WERI-Rb-1 (cell line): Measurements from ENCODE around the gene TMEM258.

Source experiments
- DNase-seq: peaks from one replicate; pipeline ENCODE4 v3.0.0-alpha.2; 2020
- H3K27ac ChIP-seq: fragments of 250-450 bp; sonication (Bioruptor Pico); 2 replicates; pipeline ENCODE4 v1.5.1; 2020; ENCODE audit warnings: mild to moderate bottlenecking, moderate library complexity
- H3K27me3 ChIP-seq: fragments of 250-450 bp; sonication (Bioruptor Pico); 2 replicates; pipeline ENCODE4 v1.5.1; 2021; ENCODE audit warnings: mild to moderate bottlenecking, low read depth, moderate library complexity; ENCODE audit not compliant: insufficient read depth, severe bottlenecking
- H3K36me3 ChIP-seq: fragments of 250-450 bp; sonication (Bioruptor Pico); 2 replicates; pipeline ENCODE4 v1.5.1; 2020; ENCODE audit warnings: mild to moderate bottlenecking, moderate library complexity
- H3K4me3 ChIP-seq: 2 replicates; pipeline ENCODE4 v1.5.1; 2011; ENCODE audit warnings: low read depth, mild to moderate bottlenecking, control low read depth, low read length
- H3K9me3 ChIP-seq: fragments of 250-450 bp; sonication (Bioruptor Pico); 2 replicates; pipeline ENCODE4 v1.5.1; 2021; ENCODE audit warnings: mild to moderate bottlenecking, moderate library complexity; ENCODE audit not compliant: severe bottlenecking
- CTCF ChIP-seq: IDR thresholded peaks from 2 replicates; pipeline ENCODE4 v1.5.1; 2011; ENCODE audit warnings: low read depth, mild to moderate bottlenecking, control low read depth, inconsistent platforms, low read length

The TMEM258 gene

GRCh38 chr11:61828629-61829407, 36.4 kb upstream of the TMEM258 start:
- Histone ChIP-seq H3K4me3 (peak overlapping the region; percentile 70), H3K27me3 (no peaks in the 10 kb centered on the region), H3K9me3 (no peaks in the 10 kb centered on the region), H3K36me3 (peaks cover 44% of the 10 kb centered on the region), H3K27ac (peak overlapping the region; percentile 96)
- peak; percentile 81 for DNase-seq
- TF ChIP-seq CTCF: peak; percentile 63

DNA sequence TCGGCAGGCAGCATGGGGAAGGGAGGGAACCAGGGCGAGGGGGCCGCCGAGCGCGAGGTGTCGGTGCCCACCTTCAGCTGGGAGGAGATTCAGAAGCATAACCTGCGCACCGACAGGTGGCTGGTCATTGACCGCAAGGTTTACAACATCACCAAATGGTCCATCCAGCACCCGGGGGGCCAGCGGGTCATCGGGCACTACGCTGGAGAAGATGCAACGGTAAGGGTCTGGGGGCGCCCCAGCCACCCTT, 35.9 kb upstream of the TMEM258 start:
- no peak for DNase-seq
- Histone ChIP-seq H3K4me3 (peak overlapping the region; percentile 70), H3K36me3 (peaks cover 39% of the 10 kb centered on the region), H3K27me3 (no peaks in the 10 kb centered on the region), H3K9me3 (no peaks in the 10 kb centered on the region), H3K27ac (peak overlapping the region; percentile 96)
- no peak for TF ChIP-seq CTCF

DNA sequence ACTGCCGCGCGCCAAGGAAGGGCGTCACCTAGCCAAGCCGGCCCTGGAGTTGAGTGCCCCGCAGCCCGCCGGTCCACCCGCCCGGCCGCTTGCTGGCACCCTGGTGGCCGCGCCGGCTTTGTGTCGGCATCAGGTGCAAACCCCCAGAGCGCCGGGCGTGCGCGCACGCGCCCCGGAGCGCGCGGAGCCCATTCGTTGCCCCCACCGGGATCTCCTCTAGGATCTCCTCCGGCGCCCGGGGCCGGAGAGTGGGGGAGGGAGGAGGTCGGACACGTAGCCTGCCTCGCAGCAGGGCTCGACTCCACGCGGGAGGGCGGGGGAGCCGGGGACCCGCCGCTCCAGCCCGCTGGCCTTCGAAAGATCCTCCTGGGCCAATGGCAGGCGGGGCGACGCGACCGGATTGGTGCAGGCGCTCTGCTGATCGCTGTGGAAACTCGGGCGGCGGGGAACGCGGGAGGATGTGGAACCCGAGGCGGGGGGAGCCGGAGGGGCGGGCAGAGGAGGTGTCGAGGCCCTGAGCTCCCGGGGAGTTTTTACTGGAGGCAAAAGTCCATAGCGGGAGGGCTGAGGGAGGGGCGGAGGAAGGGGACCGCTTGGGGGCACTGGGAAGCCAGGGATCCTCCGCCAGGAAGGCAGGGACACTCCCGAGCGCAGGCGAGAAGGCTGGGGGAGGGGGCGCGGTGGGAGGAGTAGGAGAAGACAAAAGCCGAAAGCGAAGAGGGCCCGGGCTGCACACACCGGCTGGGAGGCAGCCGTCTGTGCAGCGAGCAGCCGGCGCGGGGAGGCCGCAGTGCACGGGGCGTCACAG, 35.4 kb upstream of the TMEM258 start, which contains the start of gene FADS2:
Gene FADS2 (plus strand): TSS at position 730 of the 808 bp plus-strand sequence. CDS start 91 bp downstream, outside the sequence.
- TF ChIP-seq CTCF: peak; percentile 20; the same call in 1 of the 2 replicates
- Histone ChIP-seq H3K27ac (peak within 1 kb of the TSS; percentile 96), H3K36me3 (peaks cover 35% of the 10 kb centered on the region), H3K4me3 (peak within 1 kb of the TSS; percentile 70), H3K9me3 (no peaks in the 10 kb centered on the region), H3K27me3 (no peaks in the 10 kb centered on the region)
- peak; percentile 99 for DNase-seq

DNA sequence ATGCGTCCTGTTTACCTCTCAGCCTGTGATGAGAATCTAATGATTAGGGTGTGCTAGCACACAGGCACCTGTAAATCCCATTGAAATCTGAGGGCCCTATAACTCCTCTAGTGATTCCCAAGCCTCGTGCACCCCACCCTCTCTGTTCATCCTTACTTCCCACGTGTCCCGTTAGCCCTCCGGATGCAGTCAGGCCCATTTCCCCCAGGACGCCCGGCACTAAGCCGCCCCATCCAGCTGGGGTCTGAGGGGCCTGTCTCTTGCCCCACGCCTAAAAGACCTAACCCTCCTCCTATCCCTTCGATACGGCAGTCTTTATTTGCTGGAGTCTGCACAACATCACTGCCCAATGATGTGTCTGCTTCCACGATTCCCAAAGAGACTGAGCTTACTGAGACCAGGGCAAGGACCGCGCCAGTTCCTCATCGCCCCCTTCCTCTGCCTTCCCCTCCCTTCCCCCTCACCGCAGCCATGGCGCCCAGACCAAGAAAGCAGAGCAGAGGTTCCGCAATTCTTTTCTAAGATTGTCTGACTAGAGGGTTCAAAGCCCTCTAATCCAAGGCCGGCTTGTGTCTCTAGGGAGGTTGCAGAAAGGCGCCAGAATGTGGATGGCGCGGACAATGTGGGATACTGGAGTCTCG, 34.7 kb upstream of the TMEM258 start:
- Histone ChIP-seq H3K9me3 (no peaks in the 10 kb centered on the region), H3K36me3 (peaks cover 28% of the 10 kb centered on the region), H3K27me3 (no peaks in the 10 kb centered on the region), H3K4me3 (peak overlapping the region; percentile 70), H3K27ac (peak overlapping the region; percentile 96)
- no peak for TF ChIP-seq CTCF
- peak; percentile 52 for DNase-seq

GRCh38 chr11:61820174-61820573, 27.8 kb upstream of the TMEM258 start:
- Histone ChIP-seq H3K27ac (peak overlapping the region; percentile 78), H3K9me3 (no peaks in the 10 kb centered on the region), H3K27me3 (no peaks in the 10 kb centered on the region), H3K4me3 (no peak overlapping the region), H3K36me3 (peaks cover 11% of the 10 kb centered on the region)
- no peak for TF ChIP-seq CTCF
- DNase-seq: no peak
